Sigmoid colon (tissue), 4 donors: ENCODE data around the gene ERMP1.

ENCODE experiments used
- CTCF ChIP-seq, 4 experiments: fragments of 450-650 bp in 3 of 4; fragments of 200-600 bp in 1 of 4; IDR thresholded peaks; one replicate each; pipeline ENCODE4 v1.5.1; 2016 to 2019; ENCODE audit warnings: antibody characterized with exemption in 4 of 4, mild to moderate bottlenecking in 3 of 4, moderate library complexity in 2 of 4
- EP300 ChIP-seq, 4 donors: sonication (generic); formaldehyde crosslinking; IDR thresholded peaks; one replicate each; pipeline ENCODE4 v1.6.1; 2017; ENCODE audit warnings: antibody characterized with exemption in 4 of 4
- POLR2A ChIP-seq, 2 donors: fragments of 450-650 bp; IDR thresholded peaks; one replicate each; pipeline ENCODE4 v1.6.1; 2016; ENCODE audit warnings: antibody characterized with exemption in 2 of 2, mild to moderate bottlenecking in 2 of 2, moderate library complexity in 2 of 2

- no peak for TF ChIP-seq CTCF (IDR thresholded peaks at IDR 0.05)
- TF ChIP-seq POLR2A (IDR thresholded peaks at IDR 0.05), result no peak
- TF ChIP-seq EP300 (IDR thresholded peaks at IDR 0.05), result no peak
These were observed 43.4 kb downstream of the ERMP1 start for GRCh38 chr9:5789489-5789888.
